ENCODE results near the gene SHISA4. TPM values are rescaled to one million over a fixed set of nuclear protein-coding genes. Genes with fewer than 3 reads are reported as not detected.

Gene SHISA4
- total and polyA plus RNA-seq, 2 donors (not counting 3 experiments of a cell fraction or from before 2014, with no cell fraction given), result 25.6 to 78.2 TPM

GRCh38 chr1:201890806-201891450 is 2.2 kb downstream of the SHISA4 start:
- no peaks in the 10 kb centered on the region for H3K9me1 ChIP-seq (replicated peaks; ENCODE audit: control insufficient read depth, extremely low read depth, insufficient read depth, low read length)
- H3K27ac ChIP-seq (ENCODE audit: insufficient read depth, low read depth, low read length), result no peak overlapping the region
- no peaks in the 10 kb centered on the region for H4K20me1 ChIP-seq (replicated peaks; ENCODE audit: control insufficient read depth, extremely low read depth, insufficient read depth, low read length)
- dilution Hi-C loops (cut with MboI; ENCODE audit: extremely low pct_ligation_motif_present, low sequenced_read_pairs), result no loop called here
- H3K9me3 ChIP-seq (replicated peaks; ENCODE audit: control insufficient read depth, insufficient read depth, low read length), result no peaks in the 10 kb centered on the region
- no peaks in the 10 kb centered on the region for H3K79me2 ChIP-seq (ENCODE audit: control insufficient read depth, insufficient read depth, low read length)
- H2AFZ ChIP-seq (ENCODE audit: low read depth, low read length), result no peak overlapping the region
- H3K4me1 ChIP-seq (ENCODE audit: control insufficient read depth, extremely low read depth, insufficient read depth, low read length), result peaks cover 6% of the 10 kb centered on the region
- H3K4me3 ChIP-seq (replicated peaks in 1 of 3; ENCODE audit: insufficient read depth in 1 of 3, low read depth in 1 of 3, low read length in 3 of 3), result no peak overlapping the region
- H3K9ac ChIP-seq (replicated peaks; ENCODE audit: extremely low read depth, insufficient read depth, low read length), result no peak overlapping the region
- no peaks in the 10 kb centered on the region for H3K27me3 ChIP-seq (ENCODE audit: control insufficient read depth in 2 of 2, insufficient read depth in 2 of 2, low read length in 2 of 2)
- no peak overlapping the region for H3K4me2 ChIP-seq (ENCODE audit: insufficient read depth, low read length)
- H3K36me3 ChIP-seq (ENCODE audit: control insufficient read depth in 2 of 2, extremely low read depth in 1 of 2, insufficient read depth in 2 of 2, low read length in 2 of 2), result no peaks in the 10 kb centered on the region
- POLR2A ChIA-PET, result no interaction called here
- TF ChIP-seq MAX (IDR thresholded peaks at IDR 0.05; ENCODE audit: insufficient read depth, insufficient read length), result no peak
- no peak for TF ChIP-seq FOS (IDR thresholded peaks at IDR 0.05; ENCODE audit: borderline replicate concordance, insufficient read depth, low read length)
- TF ChIP-seq JUN (IDR thresholded peaks at IDR 0.05; ENCODE audit: borderline replicate concordance, insufficient read depth, insufficient read length, low read depth), result no peak
- BruUV-seq (replicated peaks), result no TSS peak
- CTCF ChIA-PET, result interaction anchor here (0.7 to 10.8 kb wide), 3 partner anchors 13 to 78 kb away, joined by 3 to 577 read pairs (median 7); no protein-coding TSS in a partner anchor
- intact Hi-C loops (cut with micrococcal nuclease), result no loop called here
- FAIRE-seq (no peak), DNase-seq (ENCODE audit: low read depth, low spot score) (no peak)

- dilution Hi-C loops (cut with MboI; ENCODE audit: extremely low pct_ligation_motif_present, low sequenced_read_pairs), result no loop called here
- Histone ChIP-seq H3K9me1 (replicated peaks; ENCODE audit: control insufficient read depth, extremely low read depth, insufficient read depth, low read length) (no peaks in the 10 kb centered on the region), H3K4me3 (replicated peaks in 1 of 3; ENCODE audit: insufficient read depth in 1 of 3, low read depth in 1 of 3, low read length in 3 of 3) (no peak overlapping the region), H3K9ac (replicated peaks; ENCODE audit: extremely low read depth, insufficient read depth, low read length) (no peak overlapping the region), H3K27me3 (ENCODE audit: control insufficient read depth in 2 of 2, insufficient read depth in 2 of 2, low read length in 2 of 2) (no peaks in the 10 kb centered on the region), H3K9me3 (replicated peaks; ENCODE audit: control insufficient read depth, insufficient read depth, low read length) (no peaks in the 10 kb centered on the region), H3K4me2 (ENCODE audit: insufficient read depth, low read length) (no peak overlapping the region), H4K20me1 (replicated peaks; ENCODE audit: control insufficient read depth, extremely low read depth, insufficient read depth, low read length) (no peaks in the 10 kb centered on the region), H3K27ac (ENCODE audit: insufficient read depth, low read depth, low read length) (no peak overlapping the region), H3K4me1 (ENCODE audit: control insufficient read depth, extremely low read depth, insufficient read depth, low read length) (peaks cover 10% of the 10 kb centered on the region), H3K79me2 (ENCODE audit: control insufficient read depth, insufficient read depth, low read length) (no peaks in the 10 kb centered on the region), H3K36me3 (ENCODE audit: control insufficient read depth in 2 of 2, extremely low read depth in 1 of 2, insufficient read depth in 2 of 2, low read length in 2 of 2) (no peaks in the 10 kb centered on the region), H2AFZ (ENCODE audit: low read depth, low read length) (no peak overlapping the region)
- TF ChIP-seq JUN (IDR thresholded peaks at IDR 0.05; ENCODE audit: borderline replicate concordance, insufficient read depth, insufficient read length, low read depth), result no peak
- no peak for TF ChIP-seq EZH2 (IDR thresholded peaks at IDR 0.05; ENCODE audit: borderline replicate concordance, low read depth, low read length, severe bottlenecking)
- no peak for TF ChIP-seq POLR2A (IDR thresholded peaks at IDR 0.05; ENCODE audit: low read depth, low read length)
- TF ChIP-seq CTCF (IDR thresholded peaks at IDR 0.05; ENCODE audit: extremely low read depth in 1 of 2, insufficient read depth in 1 of 2, low read depth in 1 of 2, low read length in 2 of 2), result no peak
- no peak for TF ChIP-seq GATA2 (IDR thresholded peaks at IDR 0.05; ENCODE audit: insufficient read depth, insufficient read length, low read depth, low read length)
- no peak for TF ChIP-seq MYC (IDR thresholded peaks at IDR 0.05; ENCODE audit: low read depth, low read length)
- TF ChIP-seq MAX (IDR thresholded peaks at IDR 0.05; ENCODE audit: insufficient read depth, insufficient read length), result no peak
- no peak for TF ChIP-seq FOS (IDR thresholded peaks at IDR 0.05; ENCODE audit: borderline replicate concordance, insufficient read depth, low read length)
- no peak for TF ChIP-seq POLR2AphosphoS5 (IDR thresholded peaks at IDR 0.05; ENCODE audit: insufficient read depth, low read depth, low read length)
- CTCF ChIA-PET, result interaction anchor here (0.7 to 10.8 kb wide), 4 partner anchors 14 to 77 kb away, joined by 3 to 577 read pairs (median 6); no protein-coding TSS in a partner anchor
- intact Hi-C loops (cut with micrococcal nuclease), result no loop called here
- BruUV-seq (replicated peaks), result no TSS peak
- POLR2A ChIA-PET, result no interaction called here
- FAIRE-seq (no peak), DNase-seq (ENCODE audit: low read depth, low spot score) (no peak)
Observed at GRCh38 chr1:201891451-201892045, 2.9 kb downstream of the SHISA4 start.
